Stimulated activated CD4-positive, alpha-beta T cell treated with anti-CD3 and anti-CD28 coated beads, Interleukin-1b, Interleukin-23, amount 100 ng/mL, for 1 hour (primary cell): ENCODE measurements around the gene RAP1GAP2.

Source experiments
- DNase-seq, 2 donors: peaks; one replicate each; pipeline ENCODE4 v3.0.0-alpha.2; 2020; ENCODE audit warnings: low read depth in 2 of 2

The RAP1GAP2 gene

GRCh38 chr17:2853283-2854142 is 57.3 kb downstream of the RAP1GAP2 start:
- no peak for DNase-seq

DNA sequence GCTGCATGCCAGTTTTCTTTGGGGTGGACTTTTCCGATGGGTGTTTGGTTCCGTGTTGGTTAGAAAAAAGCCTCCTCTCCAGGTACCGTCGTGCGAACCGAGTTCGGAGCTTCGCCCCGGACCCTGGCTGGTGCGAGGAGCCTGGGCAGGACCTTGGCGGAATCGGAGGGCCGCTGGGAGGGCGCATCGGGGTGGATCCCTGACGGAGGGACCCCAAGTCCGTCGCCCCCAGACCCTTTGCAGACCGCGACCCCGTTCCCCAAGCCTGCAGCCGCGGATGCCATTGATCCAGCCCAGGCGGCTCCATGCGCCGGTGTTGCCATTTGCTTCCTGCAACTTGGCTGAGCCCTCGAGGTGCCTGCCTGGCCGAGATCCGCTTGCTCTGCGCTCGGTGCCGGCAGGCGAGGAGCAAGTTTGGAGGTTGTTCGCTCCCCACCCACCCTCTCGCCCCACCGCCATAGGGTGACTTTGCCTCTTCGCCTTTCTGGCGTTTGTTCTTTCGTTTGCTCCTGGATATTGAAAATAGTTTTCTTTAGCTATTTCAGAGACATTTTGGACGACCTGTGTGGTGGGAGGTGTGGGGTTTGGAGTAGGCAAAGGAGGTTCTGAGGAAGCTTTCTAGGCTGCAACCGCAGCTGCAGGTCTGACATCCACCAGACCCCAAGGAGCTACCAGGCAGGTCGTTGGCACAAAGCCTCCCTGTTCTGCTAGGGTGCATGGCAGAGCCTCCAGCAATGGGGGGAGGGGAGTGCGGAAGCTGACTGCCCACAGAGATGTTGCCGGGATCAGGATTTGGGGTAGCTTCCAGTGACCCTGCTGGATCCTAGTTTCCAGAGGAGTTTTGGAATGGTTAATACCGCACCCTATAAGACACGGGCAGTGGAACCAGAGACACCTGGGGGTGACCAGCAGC is 58.2 kb downstream of the RAP1GAP2 start:
- DNase-seq: no peak

GRCh38 chr17:2855063-2855600 is 58.9 kb downstream of the RAP1GAP2 start:
- no peak for DNase-seq

- DNase-seq: no peak
These were observed 60.5 kb downstream of the RAP1GAP2 start for GRCh38 chr17:2856727-2857126.

- no peak for DNase-seq
These were observed 63.8 kb downstream of the RAP1GAP2 start for GRCh38 chr17:2860045-2860444.

DNA sequence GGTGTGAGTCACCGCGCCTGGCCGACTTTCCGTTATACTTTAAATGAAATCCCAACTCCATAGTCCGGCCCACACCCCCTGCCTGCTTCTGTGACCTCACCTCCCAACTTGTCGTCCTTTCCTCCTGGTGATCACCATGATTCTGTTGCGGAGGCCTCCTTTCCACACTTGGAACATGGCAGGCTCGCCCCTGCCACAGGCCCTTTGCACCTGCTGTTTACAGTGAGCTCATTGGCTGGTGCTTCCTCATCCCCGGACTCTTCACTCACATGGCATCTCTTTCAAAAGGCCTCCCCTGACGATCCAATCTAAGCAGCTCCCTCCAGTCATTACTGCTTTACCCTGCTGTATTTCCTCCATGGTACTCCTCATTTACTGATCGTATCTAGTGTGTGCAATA is 64.6 kb downstream of the RAP1GAP2 start:
- DNase-seq: no peak

DNA sequence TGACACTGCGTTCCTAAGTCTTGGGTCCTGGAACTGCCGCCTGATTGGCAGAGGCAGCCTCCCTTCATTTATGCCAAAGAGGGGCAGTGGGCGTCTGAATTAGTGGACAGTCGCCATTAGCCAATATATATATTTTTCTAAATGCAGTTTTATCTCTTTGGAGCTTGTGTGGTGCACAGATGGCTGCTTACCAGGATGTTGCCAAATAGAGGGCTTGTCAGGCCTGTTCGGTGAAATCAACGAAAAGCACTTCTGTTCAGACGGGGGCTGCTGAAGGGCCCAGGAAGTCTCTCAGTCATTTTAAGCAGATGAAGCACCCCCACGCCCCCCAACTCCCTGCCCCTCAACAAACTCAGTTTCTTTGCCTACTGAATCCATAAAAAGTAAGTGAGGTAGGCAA is 66.0 kb downstream of the RAP1GAP2 start:
- DNase-seq: no peak

- no peak for DNase-seq
These were observed 67.0 kb downstream of the RAP1GAP2 start for GRCh38 chr17:2863204-2863603.

- DNase-seq: no peak
These were observed 69.0 kb downstream of the RAP1GAP2 start for GRCh38 chr17:2865228-2865627.

- no peak for DNase-seq
These were observed 71.5 kb downstream of the RAP1GAP2 start for GRCh38 chr17:2867441-2868424.

GRCh38 chr17:2869604-2870003 is 73.4 kb downstream of the RAP1GAP2 start:
- no peak for DNase-seq

GRCh38 chr17:2871205-2871604 is 75.0 kb downstream of the RAP1GAP2 start:
- no peak for DNase-seq

GRCh38 chr17:2871720-2872119 is 75.5 kb downstream of the RAP1GAP2 start:
- DNase-seq: no peak

DNA sequence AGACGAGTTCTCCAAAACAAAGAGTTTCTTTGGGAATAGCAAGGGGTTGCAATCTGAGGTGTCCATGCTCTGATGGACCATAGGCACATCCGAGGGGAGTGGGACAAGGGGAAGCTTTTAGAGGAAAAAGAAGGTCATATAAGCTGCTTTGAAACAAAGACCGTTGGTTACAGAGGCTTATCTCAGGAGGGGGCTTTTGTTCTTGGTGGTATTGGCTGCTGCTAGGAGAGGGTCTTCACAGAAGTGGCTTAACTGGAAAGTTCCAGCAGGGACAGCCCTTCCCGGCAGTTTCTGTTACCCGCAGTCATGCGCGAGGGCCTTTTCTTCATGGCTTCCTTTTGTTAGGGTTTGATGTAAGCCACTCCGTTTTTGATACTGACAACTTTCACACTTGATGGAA is 76.0 kb downstream of the RAP1GAP2 start:
- no peak for DNase-seq

DNA sequence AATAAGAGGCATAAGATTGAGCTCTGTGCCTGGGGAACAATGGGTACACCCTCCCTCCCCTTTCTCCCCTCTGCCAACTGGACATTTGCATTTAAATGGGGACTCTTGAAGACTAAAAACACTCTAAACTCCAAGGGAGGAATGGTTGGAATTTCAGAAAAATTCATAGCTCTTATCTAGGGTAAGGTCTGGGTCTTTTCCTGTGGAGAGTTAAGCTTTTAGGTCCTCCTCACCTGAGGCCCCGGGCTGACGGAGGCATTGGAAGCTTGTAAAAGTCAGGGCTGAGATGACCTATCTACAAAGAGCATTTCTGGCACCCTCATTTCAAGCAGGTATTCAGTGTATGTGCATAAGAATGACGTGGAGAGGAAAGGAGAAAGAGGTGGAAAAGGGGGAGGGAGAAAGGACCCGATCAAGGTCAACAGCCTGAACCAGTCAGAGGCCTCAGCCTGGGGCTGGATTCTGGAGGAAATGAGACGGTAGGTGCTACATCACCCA is 78.0 kb downstream of the RAP1GAP2 start:
- no peak for DNase-seq

DNA sequence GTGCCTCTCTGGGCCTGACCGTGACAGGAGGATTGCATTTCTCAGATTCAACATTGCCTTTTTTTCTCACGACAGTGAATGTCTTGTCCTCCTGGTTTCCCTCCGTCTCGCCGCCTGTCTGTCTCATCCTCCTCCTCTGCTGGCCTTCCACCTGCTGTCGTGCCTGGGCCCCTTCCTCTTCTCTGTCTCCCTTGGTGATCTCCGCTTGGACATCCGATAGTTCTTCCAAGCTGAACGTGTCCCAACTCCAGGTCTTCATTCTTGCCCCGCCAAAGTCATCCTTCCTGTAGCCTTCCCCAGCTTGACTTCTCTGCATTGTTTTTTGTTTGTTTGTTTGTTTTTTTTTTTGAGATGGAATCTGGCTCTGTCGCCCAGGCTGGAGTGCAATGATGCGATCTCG is 79.4 kb downstream of the RAP1GAP2 start:
- DNase-seq: no peak

- DNase-seq: no peak
These were observed 80.2 kb downstream of the RAP1GAP2 start for GRCh38 chr17:2876467-2876866.

DNA sequence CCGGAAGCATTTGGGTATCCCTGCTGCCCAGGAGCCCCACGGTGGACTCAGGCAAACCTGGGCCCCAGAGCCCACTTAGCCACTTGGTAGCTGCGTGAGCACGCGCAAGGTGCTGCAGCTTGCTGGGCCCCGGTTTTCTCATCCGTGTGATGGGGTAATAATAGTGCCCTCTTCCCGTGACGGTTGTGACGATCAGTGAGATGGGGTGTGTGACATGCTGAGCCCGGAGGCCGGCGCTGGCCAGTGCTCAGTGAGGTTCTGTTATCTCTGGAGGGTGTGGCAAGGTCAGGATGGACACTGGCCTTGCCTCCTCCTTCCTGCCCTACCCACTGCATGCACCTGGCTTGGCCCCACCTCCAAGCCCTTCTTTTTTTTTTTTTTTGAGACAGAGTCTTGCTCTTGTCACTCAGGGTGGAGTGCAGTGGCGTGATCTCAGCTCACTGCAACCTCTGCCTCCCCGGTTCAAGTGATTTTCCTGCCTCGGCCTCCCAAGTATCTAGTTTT is 82.6 kb downstream of the RAP1GAP2 start:
- DNase-seq: no peak

DNA sequence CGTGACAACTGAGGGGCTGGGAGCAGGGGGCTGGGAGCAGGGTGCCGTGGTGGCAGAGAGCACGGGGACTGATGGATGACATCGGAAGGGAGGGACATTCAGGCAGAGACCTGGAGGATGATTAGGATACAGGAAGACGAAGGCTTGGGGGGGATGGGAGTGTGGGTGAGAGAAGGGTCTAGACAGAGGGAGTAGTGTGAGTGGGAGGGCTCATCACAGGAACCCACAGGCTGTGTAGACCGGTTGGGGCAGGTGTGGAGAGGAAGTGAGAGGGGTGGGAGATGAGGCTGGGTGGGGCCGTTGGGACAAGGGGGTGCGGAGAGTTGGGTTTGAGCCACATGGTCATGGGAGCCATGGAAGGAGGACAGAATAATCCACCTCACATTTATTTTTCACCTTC is 83.8 kb downstream of the RAP1GAP2 start:
- DNase-seq: no peak

DNA sequence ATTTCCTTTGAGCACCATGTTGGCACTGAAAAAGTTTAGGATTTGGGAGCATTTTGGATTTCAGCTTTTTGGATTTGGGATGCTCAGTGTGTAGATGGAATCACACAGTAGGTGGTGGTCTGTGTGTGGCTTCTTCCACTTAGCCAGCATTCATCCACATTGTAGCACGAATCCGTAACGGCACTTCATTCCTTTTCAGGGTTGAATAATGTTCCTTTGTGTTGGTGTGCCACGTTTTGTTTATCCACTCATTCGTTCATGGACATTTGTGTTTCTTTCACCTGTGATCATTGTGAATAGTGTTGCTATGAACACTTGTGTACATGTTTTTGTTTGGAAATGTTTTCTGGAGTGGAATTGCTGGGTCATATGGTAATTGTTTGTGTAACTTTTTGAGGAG is 85.1 kb downstream of the RAP1GAP2 start:
- no peak for DNase-seq
